GM18526 (cell line): Measurements from ENCODE around the gene LCE2A.

ENCODE experiments used
- POLR2A ChIP-seq: IDR thresholded peaks from 3 replicates; pipeline ENCODE4 v1.6.1; 2011; ENCODE audit not compliant: insufficient read length; ENCODE audit errors: extremely low read depth

Gene LCE2A

DNA sequence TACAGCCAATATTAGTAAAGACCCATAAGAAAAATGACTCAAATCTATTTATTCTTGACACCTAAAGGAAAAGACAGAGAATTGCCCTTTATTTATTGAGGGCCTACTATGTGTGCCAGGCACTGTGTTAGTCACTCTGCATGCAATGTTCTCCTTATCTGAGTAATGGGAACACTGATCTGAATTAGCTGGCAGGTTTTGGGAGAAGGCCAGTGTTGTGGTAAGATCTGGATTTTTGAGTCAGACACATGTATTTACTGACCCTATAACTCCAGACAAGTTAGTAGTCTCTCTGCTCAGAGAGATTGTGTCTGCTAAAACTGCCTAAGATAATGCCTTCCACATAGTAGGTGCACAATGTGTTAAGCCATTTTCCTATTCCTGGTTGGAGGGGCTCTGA lies 27.1 kb downstream of the LCE2A start:
- no peak for TF ChIP-seq POLR2A

DNA sequence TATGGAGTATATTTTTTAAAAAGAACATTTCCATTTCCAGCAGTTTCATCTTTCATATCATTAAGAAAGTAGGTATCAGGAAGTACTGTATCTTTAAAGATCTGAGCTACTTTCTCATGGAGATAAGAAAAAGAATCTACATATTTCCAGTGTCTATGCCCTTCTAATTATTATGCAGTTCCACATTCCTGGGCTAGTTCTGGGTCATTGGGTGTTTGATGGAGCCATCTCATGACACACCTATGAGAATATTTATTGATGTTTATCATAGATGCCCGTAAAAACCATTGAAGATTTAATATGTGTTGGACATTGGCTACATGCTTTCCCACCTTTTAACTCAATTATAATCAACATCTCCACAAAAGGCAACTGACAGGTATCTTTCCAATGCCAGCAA lies 30.8 kb downstream of the LCE2A start:
- TF ChIP-seq POLR2A = no peak

DNA sequence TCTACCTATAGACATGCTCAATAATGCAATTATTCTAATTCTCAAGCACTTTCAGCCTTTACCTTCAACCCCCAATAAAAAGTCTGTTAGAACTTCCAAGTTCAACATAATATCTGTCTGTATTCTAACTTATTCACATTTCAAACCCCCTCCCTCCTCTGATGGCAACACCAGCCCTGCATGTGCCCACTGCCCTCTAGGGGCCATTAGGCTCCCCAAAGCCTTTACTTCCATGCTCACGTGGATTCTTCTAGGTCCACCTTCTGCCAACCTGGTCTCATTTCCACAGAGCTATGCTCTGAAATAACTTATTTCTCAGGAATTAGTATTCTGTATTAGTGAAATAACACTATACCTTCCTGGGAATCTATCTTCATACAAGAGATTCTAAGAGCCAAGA lies 37.5 kb downstream of the LCE2A start:
- TF ChIP-seq POLR2A = no peak

DNA sequence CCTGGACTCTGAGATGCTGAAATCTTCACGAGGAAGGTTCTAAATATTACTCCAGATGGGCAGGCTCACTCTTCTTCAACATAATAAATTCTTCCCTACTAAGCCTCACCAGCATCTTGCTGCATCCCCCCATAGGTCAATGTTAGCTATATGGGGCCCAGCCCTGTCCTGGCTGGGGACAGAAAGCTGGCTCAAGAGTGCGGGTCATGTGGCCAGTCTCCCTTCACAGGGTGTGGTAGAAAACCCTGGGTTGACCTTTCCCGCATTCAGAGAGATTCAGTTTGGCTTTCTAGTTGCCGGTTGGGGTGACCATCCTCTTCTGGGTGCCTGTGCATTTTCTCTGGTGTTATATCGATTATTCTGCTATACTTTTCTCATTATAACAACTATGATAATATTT lies 39.9 kb downstream of the LCE2A start:
- no peak for TF ChIP-seq POLR2A

DNA sequence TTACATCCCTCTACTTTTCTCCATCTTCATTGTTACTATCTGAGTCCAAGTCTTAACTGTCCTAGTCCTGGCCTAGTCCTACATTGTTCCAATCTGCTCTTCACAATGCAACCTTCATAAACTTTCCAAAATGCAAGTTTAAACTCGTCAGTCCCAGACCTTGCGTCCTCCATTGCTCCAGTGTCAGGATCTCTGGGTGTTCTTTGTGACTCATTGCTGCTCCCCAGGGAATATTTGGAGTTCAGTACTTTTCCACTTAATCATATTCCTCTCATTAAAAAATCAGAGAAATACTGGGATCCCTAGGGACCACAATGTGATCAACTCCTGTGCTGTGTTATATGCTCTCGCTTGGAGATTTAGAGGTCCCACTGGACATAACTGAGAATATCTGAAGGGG lies 41.7 kb downstream of the LCE2A start:
- TF ChIP-seq POLR2A = no peak

DNA sequence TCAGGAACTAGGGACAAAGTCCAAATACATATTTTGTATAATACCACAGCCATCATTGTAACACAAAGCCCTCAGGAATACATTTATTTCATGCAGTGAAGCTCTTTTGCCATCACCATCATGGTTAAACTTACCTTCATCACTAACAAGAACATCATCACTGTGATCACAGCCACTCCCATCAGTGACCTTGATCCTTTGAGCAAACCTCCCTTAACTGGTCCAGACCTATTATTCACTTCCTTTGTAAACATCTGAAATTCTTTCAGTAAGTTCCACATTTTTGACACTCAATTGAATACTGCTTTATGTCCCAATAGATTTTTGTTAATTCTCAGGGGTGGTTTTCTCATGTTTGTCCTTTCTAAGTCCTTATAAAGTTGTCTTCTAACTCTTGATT lies 43.5 kb downstream of the LCE2A start:
- TF ChIP-seq POLR2A = no peak

DNA sequence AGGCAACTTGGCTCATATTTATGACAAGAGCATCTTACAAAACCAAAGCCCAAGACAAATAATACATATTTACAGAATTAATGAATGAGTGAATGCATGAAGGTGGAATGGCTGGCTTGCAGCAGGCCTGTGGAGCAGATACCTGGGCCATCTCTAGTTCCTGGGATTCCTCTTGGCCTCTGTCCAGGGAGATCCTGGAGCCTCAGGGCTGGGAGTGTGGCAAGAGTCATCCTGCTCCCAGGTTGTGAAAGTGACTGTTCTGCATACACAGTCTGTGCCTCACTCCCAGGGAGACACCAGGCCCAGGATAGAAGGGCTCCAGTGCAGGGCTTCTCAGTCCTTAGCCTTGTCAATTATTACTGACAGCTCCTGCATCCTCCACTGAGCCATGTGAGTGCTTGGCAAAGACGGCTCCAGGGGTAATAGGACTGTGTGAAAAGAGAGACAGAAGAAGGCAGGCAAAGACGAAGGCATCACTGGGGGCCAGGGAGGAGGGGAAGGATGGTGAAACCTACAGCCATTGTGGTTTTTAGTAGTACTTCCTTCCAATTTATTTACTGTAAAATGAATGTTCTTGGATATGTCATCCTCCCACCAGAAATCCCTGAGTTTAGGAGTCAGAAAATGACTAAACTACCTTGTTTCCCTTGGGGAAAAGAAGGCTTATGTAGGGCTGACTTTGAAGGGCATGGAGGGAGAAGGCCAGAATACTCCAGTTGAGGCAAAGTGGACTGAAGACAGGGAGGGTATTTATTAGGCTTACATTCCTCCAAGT lies 45.4 kb downstream of the LCE2A start:
- no peak for TF ChIP-seq POLR2A

DNA sequence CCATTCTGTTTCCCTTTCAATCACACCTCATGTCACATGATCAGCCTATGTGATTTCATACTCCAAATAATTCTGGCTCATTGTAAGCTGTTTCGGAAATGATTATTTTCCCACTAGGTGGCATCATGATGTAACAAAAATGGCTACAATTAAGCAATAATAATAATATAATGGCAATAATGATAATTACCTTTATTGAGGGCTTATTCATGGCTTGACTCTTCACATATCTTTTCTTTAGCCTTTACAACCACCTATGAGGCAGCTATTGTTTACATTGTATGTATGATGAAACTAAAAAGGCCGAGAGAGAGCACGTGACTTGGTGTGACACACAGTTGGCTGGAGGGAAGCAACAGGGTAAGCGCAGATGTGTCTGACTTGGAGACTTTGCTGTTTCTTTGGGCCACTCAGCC lies 47.2 kb downstream of the LCE2A start:
- TF ChIP-seq POLR2A = no peak

DNA sequence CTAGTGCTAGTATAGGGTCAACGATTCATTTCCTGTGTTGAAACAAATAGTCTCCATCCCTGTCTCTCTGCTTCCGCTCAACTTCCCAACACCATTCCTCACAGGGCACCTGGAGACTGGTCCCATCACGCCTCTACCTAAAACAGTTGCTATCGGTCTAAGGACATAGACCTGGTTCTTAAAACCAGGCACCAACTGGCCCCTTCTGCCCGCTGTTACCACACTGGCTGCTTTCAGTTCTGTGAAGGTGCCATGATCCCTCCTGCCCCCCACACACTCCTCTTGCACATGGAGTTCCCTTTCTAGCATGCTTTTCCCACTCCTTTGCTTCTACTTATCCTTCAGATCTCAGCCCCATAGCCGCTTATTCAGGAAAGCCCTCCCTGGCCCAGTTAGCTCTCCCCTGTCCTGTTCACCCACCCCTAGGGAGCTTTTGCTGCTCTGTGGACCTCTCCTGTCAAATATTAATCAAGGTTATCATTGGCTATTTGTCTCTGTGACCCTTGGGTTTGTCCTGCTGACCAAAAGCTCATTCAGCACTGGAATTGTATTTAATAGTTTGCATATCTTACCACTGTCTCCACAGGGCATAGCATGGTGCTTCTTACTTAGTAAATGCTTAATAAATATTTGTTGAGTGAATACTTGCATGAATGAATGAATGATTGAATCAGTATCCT lies 47.8 kb downstream of the LCE2A start:
- no peak for TF ChIP-seq POLR2A

DNA sequence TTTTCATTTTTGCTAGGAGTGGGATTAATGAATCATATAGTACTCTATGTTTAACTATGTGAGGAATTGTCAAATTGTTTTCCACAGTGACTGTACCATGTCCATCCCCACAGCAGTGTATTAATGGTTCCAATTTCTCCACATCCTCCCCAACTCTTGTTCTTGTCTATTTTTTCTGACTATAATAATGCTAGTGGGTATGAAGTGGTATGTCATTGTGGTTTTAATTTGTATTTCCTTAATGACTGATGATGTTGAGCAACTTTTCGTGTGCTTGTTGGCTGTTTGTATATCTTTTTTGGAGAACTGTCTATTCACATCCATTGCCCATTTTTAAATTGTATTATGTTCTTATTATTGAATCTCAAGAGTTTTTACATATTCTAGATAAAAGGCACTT lies 49.7 kb downstream of the LCE2A start:
- no peak for TF ChIP-seq POLR2A
